DOHH2 (cell line): ENCODE data around the gene OXTR.

Experiments
- H3F3A ChIP-seq: fragments of 200-600 bp; sonication (generic), shearing (Covaris generic); 2 replicates; pipeline ENCODE4 v1.6.0; 2016; ENCODE audit warnings: antibody characterized with exemption, mild to moderate bottlenecking; ENCODE audit not compliant: control insufficient read depth, insufficient read depth
- H3K27ac ChIP-seq: fragments of 200-600 bp; sonication (generic); 2 replicates; pipeline ENCODE4 v1.5.1; 2014; ENCODE audit warnings: low read depth, mild to moderate bottlenecking, low read length, moderate library complexity
- H3K27me3 ChIP-seq: fragments of 200-600 bp; sonication (generic); 2 replicates; pipeline ENCODE4 v1.6.1; 2014; ENCODE audit warnings: mild to moderate bottlenecking, low read length, mixed read lengths; ENCODE audit not compliant: control insufficient read depth
- H3K36me3 ChIP-seq: fragments of 200-600 bp; sonication (generic); 2 replicates; pipeline ENCODE4 v1.6.1; 2014; ENCODE audit warnings: mild to moderate bottlenecking, low read length, moderate library complexity, mixed read lengths; ENCODE audit not compliant: control insufficient read depth
- H3K4me1 ChIP-seq: fragments of 200-600 bp; sonication (generic); 2 replicates; pipeline ENCODE4 v1.6.1; 2014; ENCODE audit warnings: mild to moderate bottlenecking, low read length, mixed read lengths; ENCODE audit not compliant: control insufficient read depth
- H3K4me2 ChIP-seq: fragments of 200-600 bp; sonication (generic); 2 replicates; pipeline ENCODE4 v1.6.0; 2014; ENCODE audit warnings: mild to moderate bottlenecking, low read length, moderate library complexity
- H3K4me3 ChIP-seq: fragments of 200-600 bp; sonication (generic); 2 replicates; pipeline ENCODE4 v1.5.1; 2014; ENCODE audit warnings: mild to moderate bottlenecking, low read length, mixed read lengths
- H3K79me2 ChIP-seq: fragments of 200-600 bp; sonication (generic); 2 replicates; pipeline ENCODE4 v1.6.1; 2014; ENCODE audit warnings: mild to moderate bottlenecking, low read length, mixed read lengths; ENCODE audit not compliant: control insufficient read depth
- H3K9me2 ChIP-seq: fragments of 200-600 bp; sonication (generic); replicated peaks from 2 replicates; pipeline ENCODE4 v1.6.1; 2014; ENCODE audit warnings: mild to moderate bottlenecking, low read length, mixed read lengths; ENCODE audit not compliant: control insufficient read depth
- H3K9me3 ChIP-seq: fragments of 200-600 bp; sonication (generic); 2 replicates; pipeline ENCODE4 v1.6.1; 2014; ENCODE audit warnings: antibody characterized with exemption, low read length, mixed read lengths; ENCODE audit not compliant: control insufficient read depth, insufficient read depth
- H4K20me1 ChIP-seq: fragments of 200-600 bp; sonication (generic); 2 replicates; pipeline ENCODE4 v1.6.0; 2014; ENCODE audit warnings: low read depth, mild to moderate bottlenecking, antibody characterized with exemption, low read length, moderate library complexity; ENCODE audit not compliant: control insufficient read depth, insufficient read depth
- EZH2phosphoT487 ChIP-seq: fragments of 200-600 bp; sonication (generic); IDR thresholded peaks from 2 replicates; pipeline ENCODE4 v1.6.1; 2017; ENCODE audit warnings: borderline replicate concordance, mild to moderate bottlenecking, antibody characterized with exemption, low read length, moderate library complexity, mixed read lengths
- TF ChIP-seq, protein P1 (sequence below): fragments of 200-600 bp; sonication (generic); IDR thresholded peaks from one replicate; pipeline ENCODE4 v1.5.1; 2014; ENCODE audit warnings: antibody characterized with exemption, mild to moderate bottlenecking, low read depth, low read length; ENCODE audit not compliant: poor library complexity, severe bottlenecking

OXTR gene

DNA sequence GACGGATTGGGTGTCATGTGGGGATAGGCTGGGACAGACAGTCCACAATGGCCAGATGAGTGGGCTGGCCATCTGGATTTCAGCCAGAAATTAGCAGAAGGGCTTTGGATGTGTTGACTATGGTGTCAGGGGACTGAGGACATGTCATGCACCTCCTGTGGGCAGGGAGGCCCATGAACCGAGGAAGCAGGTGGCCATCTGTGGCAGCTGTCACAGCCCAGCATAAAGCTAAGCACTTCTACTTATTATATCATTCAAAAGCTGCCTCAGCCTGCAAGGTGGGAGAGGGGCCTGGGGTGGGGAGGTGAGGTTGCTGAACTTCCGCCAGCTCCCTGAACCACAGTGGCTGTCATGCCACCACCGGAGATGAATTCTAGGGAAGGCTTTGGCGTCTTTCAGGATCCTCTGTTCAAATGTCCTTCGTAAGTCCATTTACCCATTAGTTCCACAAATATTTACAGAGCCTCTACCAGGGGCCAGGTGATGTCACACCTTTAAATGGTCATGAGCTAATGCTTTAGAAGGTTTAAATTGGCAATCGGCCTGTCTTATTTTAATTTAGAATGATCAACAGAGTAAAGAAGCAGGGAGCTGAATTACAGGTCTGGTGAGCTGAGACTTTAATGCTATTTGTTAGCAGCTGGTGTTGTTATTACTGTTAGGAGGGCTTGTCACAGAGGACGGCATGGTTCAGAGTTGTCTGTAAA, 59.5 kb downstream of the OXTR start:
- TF ChIP-seq EZH2phosphoT487: no peak
- TF ChIP-seq, protein P1, sequence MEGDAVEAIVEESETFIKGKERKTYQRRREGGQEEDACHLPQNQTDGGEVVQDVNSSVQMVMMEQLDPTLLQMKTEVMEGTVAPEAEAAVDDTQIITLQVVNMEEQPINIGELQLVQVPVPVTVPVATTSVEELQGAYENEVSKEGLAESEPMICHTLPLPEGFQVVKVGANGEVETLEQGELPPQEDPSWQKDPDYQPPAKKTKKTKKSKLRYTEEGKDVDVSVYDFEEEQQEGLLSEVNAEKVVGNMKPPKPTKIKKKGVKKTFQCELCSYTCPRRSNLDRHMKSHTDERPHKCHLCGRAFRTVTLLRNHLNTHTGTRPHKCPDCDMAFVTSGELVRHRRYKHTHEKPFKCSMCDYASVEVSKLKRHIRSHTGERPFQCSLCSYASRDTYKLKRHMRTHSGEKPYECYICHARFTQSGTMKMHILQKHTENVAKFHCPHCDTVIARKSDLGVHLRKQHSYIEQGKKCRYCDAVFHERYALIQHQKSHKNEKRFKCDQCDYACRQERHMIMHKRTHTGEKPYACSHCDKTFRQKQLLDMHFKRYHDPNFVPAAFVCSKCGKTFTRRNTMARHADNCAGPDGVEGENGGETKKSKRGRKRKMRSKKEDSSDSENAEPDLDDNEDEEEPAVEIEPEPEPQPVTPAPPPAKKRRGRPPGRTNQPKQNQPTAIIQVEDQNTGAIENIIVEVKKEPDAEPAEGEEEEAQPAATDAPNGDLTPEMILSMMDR: no peak
- no peaks in the 10 kb centered on the region for H3F3A ChIP-seq
- no peak overlapping the region for H3K4me3 ChIP-seq
- H3K27ac ChIP-seq: no peak overlapping the region
- no peaks in the 10 kb centered on the region for H3K9me2 ChIP-seq
- H3K4me2 ChIP-seq: no peak overlapping the region
- no peaks in the 10 kb centered on the region for H3K79me2 ChIP-seq
- no peaks in the 10 kb centered on the region for H4K20me1 ChIP-seq
- no peaks in the 10 kb centered on the region for H3K27me3 ChIP-seq
- no peaks in the 10 kb centered on the region for H3K4me1 ChIP-seq
- no peaks in the 10 kb centered on the region for H3K36me3 ChIP-seq
- no peaks in the 10 kb centered on the region for H3K9me3 ChIP-seq

DNA sequence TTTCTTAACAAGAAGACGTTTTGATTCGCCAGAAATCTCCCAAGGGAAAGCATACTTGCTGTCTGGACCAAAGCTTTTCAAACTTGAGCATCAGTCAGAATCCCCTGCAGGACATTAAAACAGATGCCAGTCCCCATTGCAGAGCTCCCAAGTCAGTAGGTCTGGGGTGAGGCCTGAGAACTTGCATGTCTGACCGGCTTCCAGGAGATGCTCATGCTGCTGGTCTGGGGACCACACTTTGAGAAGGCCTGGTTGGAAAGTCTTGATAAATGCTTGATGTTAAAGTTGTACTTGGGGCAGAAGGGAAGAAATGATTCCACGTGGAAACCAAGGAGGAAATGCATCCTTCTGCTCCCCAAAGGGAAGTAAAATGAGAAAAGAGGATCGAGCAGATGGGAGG, 60.1 kb downstream of the OXTR start:
- H3K27ac ChIP-seq: no peak overlapping the region
- H3K4me3 ChIP-seq: no peak overlapping the region
- no peaks in the 10 kb centered on the region for H3K27me3 ChIP-seq
- no peak overlapping the region for H3K4me2 ChIP-seq
- H3F3A ChIP-seq: no peaks in the 10 kb centered on the region
- no peaks in the 10 kb centered on the region for H3K4me1 ChIP-seq
- no peaks in the 10 kb centered on the region for H3K9me3 ChIP-seq
- no peaks in the 10 kb centered on the region for H4K20me1 ChIP-seq
- no peaks in the 10 kb centered on the region for H3K36me3 ChIP-seq
- H3K9me2 ChIP-seq: no peaks in the 10 kb centered on the region
- TF ChIP-seq EZH2phosphoT487: no peak
- TF ChIP-seq, protein P1: no peak
- no peaks in the 10 kb centered on the region for H3K79me2 ChIP-seq

DNA sequence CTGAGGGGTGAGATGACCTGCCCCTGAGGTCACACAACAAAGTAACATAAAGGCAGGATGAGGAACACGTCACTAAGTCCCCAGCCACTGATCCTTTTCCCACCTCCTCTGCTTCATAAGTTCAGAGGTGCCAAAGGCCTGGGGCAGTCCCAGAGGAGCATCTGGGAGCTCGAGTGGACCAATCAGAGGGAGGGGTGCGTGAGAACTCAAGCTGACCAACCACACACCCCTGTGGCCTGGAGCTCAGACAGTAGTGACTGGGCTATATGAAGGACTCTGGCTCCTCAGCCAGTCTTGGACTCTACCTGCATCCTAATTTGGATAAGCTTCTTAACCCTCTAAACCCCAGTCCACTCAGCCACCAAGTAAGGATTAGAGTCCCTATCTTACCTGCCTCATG, 63.8 kb downstream of the OXTR start:
- TF ChIP-seq EZH2phosphoT487: no peak
- TF ChIP-seq, protein P1: no peak
- H3K27ac ChIP-seq: no peak overlapping the region
- H3K9me2 ChIP-seq: no peaks in the 10 kb centered on the region
- no peaks in the 10 kb centered on the region for H3K36me3 ChIP-seq
- H3K27me3 ChIP-seq: no peaks in the 10 kb centered on the region
- no peaks in the 10 kb centered on the region for H3K9me3 ChIP-seq
- no peaks in the 10 kb centered on the region for H4K20me1 ChIP-seq
- no peaks in the 10 kb centered on the region for H3F3A ChIP-seq
- H3K4me1 ChIP-seq: no peaks in the 10 kb centered on the region
- no peak overlapping the region for H3K4me2 ChIP-seq
- no peak overlapping the region for H3K4me3 ChIP-seq
- H3K79me2 ChIP-seq: no peaks in the 10 kb centered on the region
